HEK293 (cell line): ENCODE results near the gene ZNF536.

Source experiments
- ZNF449 ChIP-seq: fragments of 450-650 bp; formaldehyde crosslinking; IDR thresholded peaks from 2 replicates; pipeline ENCODE4 v1.5.1; 2017; ENCODE audit warnings: missing biosample characterization, mild to moderate bottlenecking, missing genetic modification characterization, moderate library complexity
- ZNF792 ChIP-seq: fragments of 450-650 bp; formaldehyde crosslinking; IDR thresholded peaks from 2 replicates; pipeline ENCODE4 v1.5.1; 2016; ENCODE audit warnings: missing biosample characterization, missing genetic modification characterization

GRCh38 chr19:30334841-30335240 lies 37.3 kb upstream of the ZNF536 start:
- TF ChIP-seq ZNF449 (tag by site-specific recombination) (no peak), ZNF792 (tag by site-specific recombination) (no peak)
